GM12874 (cell line): ENCODE measurements around the gene ASRGL1.

ENCODE experiments used
- CTCF ChIP-seq: IDR thresholded peaks from 2 replicates; pipeline ENCODE4 v1.5.1; 2011; ENCODE audit warnings: low read depth, mild to moderate bottlenecking, control low read depth, low read length, moderate library complexity; ENCODE audit not compliant: insufficient read depth

The ASRGL1 gene

GRCh38 chr11:62345861-62346260 lies 8.6 kb downstream of the ASRGL1 start:
- no peak for TF ChIP-seq CTCF

- no peak for TF ChIP-seq CTCF
Observed at GRCh38 chr11:62352355-62353336, 15.4 kb downstream of the ASRGL1 start.

GRCh38 chr11:62353841-62354240 lies 16.6 kb downstream of the ASRGL1 start:
- TF ChIP-seq CTCF: no peak

- TF ChIP-seq CTCF: no peak
Observed at GRCh38 chr11:62358273-62358672, 21.0 kb downstream of the ASRGL1 start.

- TF ChIP-seq CTCF: no peak
Observed at GRCh38 chr11:62359475-62359874, 22.2 kb downstream of the ASRGL1 start.

GRCh38 chr11:62360685-62361084 lies 23.4 kb downstream of the ASRGL1 start:
- no peak for TF ChIP-seq CTCF

DNA sequence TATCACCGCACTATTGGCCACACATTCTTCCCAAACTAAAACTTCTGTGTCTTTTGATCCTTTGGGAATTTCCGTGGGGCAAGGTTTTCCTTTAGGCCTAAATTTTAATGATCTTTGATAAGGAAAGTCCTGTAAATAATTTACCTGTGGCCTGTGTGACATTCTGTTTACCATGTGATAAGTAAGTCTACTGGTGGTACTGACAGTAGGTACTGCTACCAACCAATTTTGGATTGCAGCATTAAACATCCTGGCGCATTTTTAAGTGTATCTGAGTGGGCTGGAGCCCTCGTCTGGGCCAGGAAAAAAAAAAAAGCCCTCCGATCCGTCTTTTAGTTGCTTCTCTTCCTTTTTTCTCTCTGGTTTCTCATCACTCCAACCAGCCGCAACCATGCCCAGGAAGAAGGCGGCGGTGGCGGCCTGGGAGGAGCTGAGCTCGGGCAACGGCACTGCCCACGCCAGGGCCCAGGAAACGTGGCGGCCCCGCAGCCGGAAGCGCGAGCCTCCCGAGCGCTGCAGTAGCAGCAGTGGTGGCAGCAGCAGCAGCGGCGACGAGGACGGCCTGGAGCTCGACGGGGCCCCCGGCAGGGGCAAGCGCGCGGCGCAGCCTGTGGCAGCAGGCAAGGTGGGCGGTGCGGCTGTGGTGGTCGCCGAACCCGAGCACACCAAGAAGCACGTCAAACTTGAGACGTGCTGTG lies 33.6 kb downstream of the ASRGL1 start:
- TF ChIP-seq CTCF: no peak
